ENCODE measurements around the gene NFATC4.
"Not testable (repeated sequence)": the region's sequence is repeated elsewhere in the genome, so short reads cannot be mapped to it uniquely, and the experiment has no call there.

Gene NFATC4

GRCh38 chr14:24353559-24354481, 14.2 kb upstream of the NFATC4 start:
- H3K36me3 Mint-ChIP-seq (ENCODE audit: low read depth): no peaks in the 10 kb centered on the region
- H3K27me3 Mint-ChIP-seq (ENCODE audit: low read depth): peaks cover 48% of the 10 kb centered on the region
- no peak overlapping the region for H3K27ac Mint-ChIP-seq
- no peaks in the 10 kb centered on the region for H3K4me1 Mint-ChIP-seq
- H3K9me3 Mint-ChIP-seq: no peaks in the 10 kb centered on the region
- no peak overlapping the region for H3K4me3 Mint-ChIP-seq
- no peak for TF ChIP-seq CTCF (IDR thresholded peaks at IDR 0.05; ENCODE audit: unreplicated experiment in 3 of 3)

- H3K27me3 Mint-ChIP-seq (ENCODE audit: low read depth): peaks cover 43% of the 10 kb centered on the region
- not testable (repeated sequence) for H3K4me3 Mint-ChIP-seq; H3K27ac Mint-ChIP-seq; H3K4me1 Mint-ChIP-seq; H3K36me3 Mint-ChIP-seq (ENCODE audit: low read depth); H3K9me3 Mint-ChIP-seq
These were observed 13.5 kb upstream of the NFATC4 start for GRCh38 chr14:24354482-24354825.

GRCh38 chr14:24355009-24355408, 13.0 kb upstream of the NFATC4 start:
- no peak overlapping the region for H3K27ac Mint-ChIP-seq
- H3K27me3 Mint-ChIP-seq (ENCODE audit: low read depth): peaks cover 37% of the 10 kb centered on the region
- no peak overlapping the region for H3K4me3 Mint-ChIP-seq
- no peak for TF ChIP-seq CTCF (IDR thresholded peaks at IDR 0.05; ENCODE audit: unreplicated experiment in 3 of 3)
- no peaks in the 10 kb centered on the region for H3K9me3 Mint-ChIP-seq
- no peaks in the 10 kb centered on the region for H3K4me1 Mint-ChIP-seq
- H3K36me3 Mint-ChIP-seq (ENCODE audit: low read depth): no peaks in the 10 kb centered on the region

GRCh38 chr14:24356208-24356607, 11.8 kb upstream of the NFATC4 start:
- Mint-ChIP-seq H3K36me3 (ENCODE audit: low read depth) (no peaks in the 10 kb centered on the region), H3K4me1 (no peaks in the 10 kb centered on the region), H3K4me3 (no peak overlapping the region), H3K27ac (no peak overlapping the region), H3K9me3 (no peaks in the 10 kb centered on the region), H3K27me3 (ENCODE audit: low read depth) (peaks cover 34% of the 10 kb centered on the region)
- TF ChIP-seq CTCF (IDR thresholded peaks at IDR 0.05; ENCODE audit: unreplicated experiment in 3 of 3): no peak

- no peak overlapping the region for H3K4me3 Mint-ChIP-seq
- H3K9me3 Mint-ChIP-seq: no peaks in the 10 kb centered on the region
- peaks cover 5% of the 10 kb centered on the region for H3K4me1 Mint-ChIP-seq
- peaks cover 21% of the 10 kb centered on the region for H3K27me3 Mint-ChIP-seq (ENCODE audit: low read depth)
- TF ChIP-seq CTCF (IDR thresholded peaks at IDR 0.05; ENCODE audit: unreplicated experiment in 3 of 3): no peak
- no peaks in the 10 kb centered on the region for H3K36me3 Mint-ChIP-seq (ENCODE audit: low read depth)
- no peak overlapping the region for H3K27ac Mint-ChIP-seq
These were observed 7.7 kb upstream of the NFATC4 start for GRCh38 chr14:24360281-24360680.

GRCh38 chr14:24361326-24361725, 6.7 kb upstream of the NFATC4 start:
- no peaks in the 10 kb centered on the region for H3K36me3 Mint-ChIP-seq (ENCODE audit: low read depth)
- no peak overlapping the region for H3K4me3 Mint-ChIP-seq
- peaks cover 21% of the 10 kb centered on the region for H3K27me3 Mint-ChIP-seq (ENCODE audit: low read depth)
- no peak for TF ChIP-seq CTCF (IDR thresholded peaks at IDR 0.05; ENCODE audit: unreplicated experiment in 3 of 3)
- H3K27ac Mint-ChIP-seq: no peak overlapping the region
- peaks cover 14% of the 10 kb centered on the region for H3K4me1 Mint-ChIP-seq
- H3K9me3 Mint-ChIP-seq: no peaks in the 10 kb centered on the region
